ENCODE measurements around the gene WNT2B.

DNA sequence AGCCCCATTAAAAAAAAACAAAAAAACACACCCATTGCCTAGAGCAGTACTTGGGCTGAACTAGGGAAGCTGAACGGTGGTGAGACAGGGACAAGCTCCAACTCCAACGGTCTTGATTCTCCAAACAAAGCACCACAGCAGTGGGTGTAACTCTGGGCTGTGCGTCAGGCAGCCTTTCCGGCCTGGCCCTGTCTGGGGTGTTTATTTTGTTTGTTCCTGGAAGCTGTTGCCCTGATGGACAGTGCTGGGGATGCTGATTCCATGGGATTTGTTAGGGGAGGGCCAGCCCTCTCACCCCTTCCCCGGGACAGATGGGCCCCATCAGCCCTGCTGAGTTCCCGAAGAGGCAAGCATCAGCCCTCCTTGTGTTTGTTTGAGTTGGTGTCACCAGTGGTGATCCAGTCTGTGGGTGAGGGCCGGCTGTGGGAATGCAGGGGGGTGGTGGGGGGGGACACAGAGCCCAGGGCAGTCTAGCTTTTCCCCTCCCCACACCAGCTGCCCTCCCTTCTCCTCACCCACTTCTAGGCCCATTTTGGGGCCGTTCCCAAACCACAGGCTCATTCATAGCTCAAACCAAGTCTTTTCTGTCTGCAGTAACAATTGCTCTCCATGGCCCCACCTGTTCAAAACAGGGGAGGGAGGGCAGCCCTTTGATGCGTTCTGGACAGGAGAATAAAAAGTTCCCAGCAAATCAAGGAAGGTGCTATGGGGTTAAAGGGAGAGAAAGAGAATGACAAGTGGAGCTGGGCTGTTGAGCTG, 4.5 kb downstream of the WNT2B start:
- TF ChIP-seq, protein P1, sequence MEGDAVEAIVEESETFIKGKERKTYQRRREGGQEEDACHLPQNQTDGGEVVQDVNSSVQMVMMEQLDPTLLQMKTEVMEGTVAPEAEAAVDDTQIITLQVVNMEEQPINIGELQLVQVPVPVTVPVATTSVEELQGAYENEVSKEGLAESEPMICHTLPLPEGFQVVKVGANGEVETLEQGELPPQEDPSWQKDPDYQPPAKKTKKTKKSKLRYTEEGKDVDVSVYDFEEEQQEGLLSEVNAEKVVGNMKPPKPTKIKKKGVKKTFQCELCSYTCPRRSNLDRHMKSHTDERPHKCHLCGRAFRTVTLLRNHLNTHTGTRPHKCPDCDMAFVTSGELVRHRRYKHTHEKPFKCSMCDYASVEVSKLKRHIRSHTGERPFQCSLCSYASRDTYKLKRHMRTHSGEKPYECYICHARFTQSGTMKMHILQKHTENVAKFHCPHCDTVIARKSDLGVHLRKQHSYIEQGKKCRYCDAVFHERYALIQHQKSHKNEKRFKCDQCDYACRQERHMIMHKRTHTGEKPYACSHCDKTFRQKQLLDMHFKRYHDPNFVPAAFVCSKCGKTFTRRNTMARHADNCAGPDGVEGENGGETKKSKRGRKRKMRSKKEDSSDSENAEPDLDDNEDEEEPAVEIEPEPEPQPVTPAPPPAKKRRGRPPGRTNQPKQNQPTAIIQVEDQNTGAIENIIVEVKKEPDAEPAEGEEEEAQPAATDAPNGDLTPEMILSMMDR (IDR thresholded peaks at IDR 0.05) = no peak
- TF ChIP-seq POLR2AphosphoS5 (IDR thresholded peaks at IDR 0.05) = no peak
